Coronary artery (tissue), 2 donors: ENCODE results near the gene ASZ1.

Experiments
- DNase-seq: peaks from one replicate; pipeline ENCODE4 v3.0.0-alpha.2; 2017; ENCODE audit warnings: low spot score
- H3K27ac ChIP-seq, 2 donors: fragments of 200-600 bp; sonication (generic); one replicate each; pipeline ENCODE4 v1.5.1; 2016 to 2019
- H3K4me3 ChIP-seq: fragments of 200-600 bp; sonication (generic); 2 replicates; pipeline ENCODE4 v1.5.1; 2016; ENCODE audit warnings: mild to moderate bottlenecking, moderate library complexity
- TF ChIP-seq, protein P1 (sequence below): fragments of 200-600 bp; sonication (generic); IDR thresholded peaks from one replicate; pipeline ENCODE4 v1.5.1; 2019; ENCODE audit warnings: antibody characterized with exemption

ASZ1 gene

DNA sequence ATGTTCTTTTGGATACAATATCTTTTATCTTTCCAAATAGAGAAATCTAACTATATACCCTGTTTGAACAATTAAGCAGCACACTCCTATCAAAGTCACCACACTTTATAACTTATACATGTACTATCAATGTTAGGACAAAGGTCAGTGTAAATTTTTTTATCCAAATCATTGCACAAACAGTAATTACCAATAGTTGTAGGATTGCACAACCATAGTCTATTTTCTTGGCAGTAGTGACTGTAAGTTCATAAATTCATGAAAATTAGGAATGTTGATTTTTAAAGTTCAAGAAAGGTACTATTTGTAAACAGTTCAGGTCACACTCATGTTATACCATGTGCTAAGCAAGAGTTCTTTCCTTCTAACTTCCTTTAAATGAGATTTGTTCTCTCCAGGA, 113.7 kb downstream of the ASZ1 start:
- no peak for DNase-seq
- Histone ChIP-seq H3K27ac (no peak overlapping the region), H3K4me3 (no peak overlapping the region)
- TF ChIP-seq, protein P1, sequence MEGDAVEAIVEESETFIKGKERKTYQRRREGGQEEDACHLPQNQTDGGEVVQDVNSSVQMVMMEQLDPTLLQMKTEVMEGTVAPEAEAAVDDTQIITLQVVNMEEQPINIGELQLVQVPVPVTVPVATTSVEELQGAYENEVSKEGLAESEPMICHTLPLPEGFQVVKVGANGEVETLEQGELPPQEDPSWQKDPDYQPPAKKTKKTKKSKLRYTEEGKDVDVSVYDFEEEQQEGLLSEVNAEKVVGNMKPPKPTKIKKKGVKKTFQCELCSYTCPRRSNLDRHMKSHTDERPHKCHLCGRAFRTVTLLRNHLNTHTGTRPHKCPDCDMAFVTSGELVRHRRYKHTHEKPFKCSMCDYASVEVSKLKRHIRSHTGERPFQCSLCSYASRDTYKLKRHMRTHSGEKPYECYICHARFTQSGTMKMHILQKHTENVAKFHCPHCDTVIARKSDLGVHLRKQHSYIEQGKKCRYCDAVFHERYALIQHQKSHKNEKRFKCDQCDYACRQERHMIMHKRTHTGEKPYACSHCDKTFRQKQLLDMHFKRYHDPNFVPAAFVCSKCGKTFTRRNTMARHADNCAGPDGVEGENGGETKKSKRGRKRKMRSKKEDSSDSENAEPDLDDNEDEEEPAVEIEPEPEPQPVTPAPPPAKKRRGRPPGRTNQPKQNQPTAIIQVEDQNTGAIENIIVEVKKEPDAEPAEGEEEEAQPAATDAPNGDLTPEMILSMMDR = no peak
